NCI-H524 (cell line): ENCODE results near the gene AUTS2.

Experiments
- DNase-seq, 2 experiments: peaks; one replicate each; lab custom pipeline; 2025; lab: John Stamatoyannopoulos, UW

AUTS2 gene

GRCh38 chr7:69723663-69724062, 125.4 kb downstream of the AUTS2 start:
- DNase-seq, result no peak

- no peak for DNase-seq
Measured at GRCh38 chr7:69728304-69728703, 130.0 kb downstream of the AUTS2 start.

GRCh38 chr7:69732203-69732602, 133.9 kb downstream of the AUTS2 start:
- no peak for DNase-seq

DNA sequence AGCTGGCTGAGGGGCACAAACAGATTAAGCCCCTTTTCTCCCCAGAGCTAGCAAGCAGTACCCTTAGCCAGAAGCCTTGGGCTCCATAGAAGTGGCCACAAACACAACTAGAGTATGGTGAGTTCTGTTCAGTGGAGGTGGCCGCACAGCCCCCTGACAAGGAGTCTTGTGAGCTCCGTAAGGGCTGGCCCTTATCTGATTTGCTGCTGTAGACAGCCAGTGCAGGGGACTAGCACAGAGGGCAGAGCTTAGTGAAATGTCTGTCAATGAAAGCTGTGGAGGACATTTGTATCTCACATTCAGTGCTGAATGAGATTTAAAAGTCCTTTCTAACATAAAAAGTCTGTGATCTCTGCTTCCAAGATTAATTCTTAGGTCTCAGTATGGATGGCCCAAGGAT, 137.3 kb downstream of the AUTS2 start:
- DNase-seq, result peak in 1 of 2 experiments; percentile 17

DNA sequence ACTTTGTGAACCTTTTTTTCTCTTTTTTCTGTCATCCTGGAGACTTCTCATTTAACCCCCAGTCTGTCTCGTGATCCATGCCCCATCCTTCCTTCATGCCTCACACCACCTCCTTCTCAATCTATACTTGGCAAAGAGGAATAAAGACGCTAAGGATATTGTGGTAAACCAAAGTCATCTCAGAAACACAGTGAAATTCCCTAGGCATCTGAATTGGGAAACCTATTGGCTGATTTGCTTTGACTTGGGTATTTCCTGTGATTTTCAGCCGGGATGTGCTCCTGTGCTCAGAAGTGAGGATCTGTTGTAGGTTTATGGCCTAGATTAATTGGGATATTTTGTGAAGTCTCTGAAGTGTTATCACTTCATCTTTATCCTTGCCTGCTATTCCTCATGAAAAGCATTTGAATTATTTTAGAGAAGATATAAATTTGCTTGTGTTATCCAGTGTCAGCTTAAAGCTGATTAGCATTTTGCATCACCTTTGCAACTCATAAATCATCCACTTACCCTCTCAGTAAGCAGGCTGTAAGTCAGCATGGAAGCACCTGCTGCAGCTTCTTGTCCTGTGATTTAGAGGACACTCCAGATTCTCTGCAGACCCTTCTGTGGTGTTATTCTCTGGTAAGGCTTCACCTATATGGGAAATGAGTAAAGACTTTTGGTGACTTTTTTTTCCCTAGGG, 138.0 kb downstream of the AUTS2 start:
- peak; percentile 78 to 93 for DNase-seq

DNA sequence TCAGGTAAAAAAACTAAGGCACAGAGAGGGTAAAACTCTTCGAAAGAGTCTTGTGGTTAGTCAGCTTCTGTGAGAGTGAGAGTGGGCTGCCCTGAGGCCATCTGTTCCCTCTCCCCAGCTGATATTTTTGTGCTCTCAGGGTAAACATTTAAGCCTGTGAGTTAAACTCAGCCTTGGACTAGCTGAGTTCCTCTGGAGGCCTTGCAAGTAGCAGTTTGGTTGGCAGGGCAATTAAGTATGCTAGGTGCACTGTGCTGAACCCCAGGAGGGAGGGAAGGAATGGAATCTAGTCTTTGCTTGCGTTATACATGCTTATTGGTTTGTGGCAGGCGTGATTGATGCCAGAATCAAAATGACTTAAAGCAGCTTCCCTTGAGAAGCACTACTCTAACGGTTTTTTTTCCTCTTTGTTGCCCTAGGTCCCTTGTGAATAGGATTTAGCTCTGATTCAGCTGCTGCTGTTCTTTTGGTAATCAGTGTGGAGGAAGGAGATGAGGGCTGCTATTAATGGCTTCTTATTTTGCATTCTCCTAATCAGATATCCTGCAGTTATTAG, 140.2 kb downstream of the AUTS2 start:
- peak; percentile 76 to 92 for DNase-seq

DNA sequence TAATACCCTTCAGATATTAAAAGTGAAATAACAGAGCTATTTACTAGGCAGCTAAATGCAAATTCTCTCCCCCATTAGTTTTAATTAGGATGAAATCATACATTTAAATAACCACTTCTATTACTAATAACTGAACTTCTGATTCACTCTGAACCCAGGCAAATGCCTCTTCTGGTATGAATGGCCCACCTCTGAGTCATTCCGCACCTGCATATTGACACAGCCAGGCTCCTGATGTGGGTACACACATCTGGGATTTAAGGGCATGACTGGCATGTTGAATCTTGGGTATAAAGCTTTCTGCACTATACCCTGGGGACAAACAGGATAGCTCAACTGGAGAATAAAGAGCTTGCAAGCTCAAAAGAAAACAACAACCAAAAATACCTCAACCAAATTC, 140.9 kb downstream of the AUTS2 start:
- no peak for DNase-seq

DNA sequence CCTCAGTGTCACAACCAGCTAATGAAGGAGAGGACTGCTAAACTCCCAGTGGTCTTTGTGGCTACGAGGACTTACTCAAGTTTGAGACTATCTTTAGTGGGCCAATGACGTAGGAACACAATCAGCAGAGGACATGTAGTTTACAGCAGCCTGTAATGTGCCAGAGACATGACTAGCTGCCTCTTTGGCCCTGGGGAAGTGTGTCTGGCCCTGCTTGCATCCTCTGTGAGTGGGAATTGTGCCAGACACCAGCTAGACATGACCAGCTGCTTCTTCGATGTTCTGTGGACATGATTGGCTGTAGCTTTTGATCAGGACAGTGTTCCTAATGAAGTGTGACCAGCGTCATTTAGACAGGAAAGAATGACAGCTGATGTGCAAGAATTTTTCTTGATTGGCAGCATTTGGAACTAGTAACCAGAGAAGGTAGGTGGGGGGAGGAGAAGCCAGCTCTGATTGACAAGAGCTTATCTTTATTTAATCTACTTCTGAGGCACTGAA, 141.7 kb downstream of the AUTS2 start:
- DNase-seq, result peak; percentile 72 to 88

DNA sequence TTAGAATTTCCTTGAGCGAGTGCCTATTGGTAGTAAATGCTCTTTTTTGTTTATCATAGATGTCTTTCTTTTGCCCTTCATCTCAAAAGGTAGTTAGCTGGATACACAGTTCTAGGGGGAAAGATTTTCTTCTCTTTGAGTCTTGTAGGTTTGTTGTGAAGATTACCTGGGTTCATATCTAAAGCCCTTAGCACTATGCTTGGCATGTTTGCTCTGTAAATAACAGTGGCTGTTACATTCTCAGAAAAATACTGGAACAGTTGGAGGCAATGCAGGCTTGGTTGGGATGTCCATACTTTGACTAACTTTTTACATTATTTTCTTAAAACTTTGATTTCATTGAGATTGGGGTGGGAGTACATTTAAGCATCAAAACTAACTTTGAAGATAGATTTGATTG, 144.0 kb downstream of the AUTS2 start:
- DNase-seq, result no peak

GRCh38 chr7:69743436-69743835, 145.2 kb downstream of the AUTS2 start:
- no peak for DNase-seq

- no peak for DNase-seq
Measured at GRCh38 chr7:69744026-69744425, 145.8 kb downstream of the AUTS2 start.

GRCh38 chr7:69746383-69746782, 148.1 kb downstream of the AUTS2 start:
- DNase-seq, result no peak

DNA sequence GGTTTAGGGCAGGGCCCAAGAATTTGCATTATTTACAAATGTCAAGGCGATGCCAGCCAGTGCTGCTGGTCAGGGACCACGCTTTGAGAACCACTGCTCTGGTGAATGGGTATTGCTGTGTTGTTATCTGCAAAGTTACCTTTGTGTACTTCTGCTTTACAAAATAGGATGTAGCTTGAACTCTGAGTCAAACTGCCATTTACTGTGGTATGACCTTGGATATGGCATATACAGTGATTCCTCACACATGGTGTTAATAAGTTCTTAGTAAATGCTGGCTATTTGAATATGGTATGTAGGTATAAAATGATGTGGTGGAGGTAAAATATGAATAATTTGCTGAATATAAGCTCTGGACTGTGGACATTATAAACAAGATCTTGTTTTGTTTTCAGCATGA, 148.9 kb downstream of the AUTS2 start:
- no peak for DNase-seq

DNA sequence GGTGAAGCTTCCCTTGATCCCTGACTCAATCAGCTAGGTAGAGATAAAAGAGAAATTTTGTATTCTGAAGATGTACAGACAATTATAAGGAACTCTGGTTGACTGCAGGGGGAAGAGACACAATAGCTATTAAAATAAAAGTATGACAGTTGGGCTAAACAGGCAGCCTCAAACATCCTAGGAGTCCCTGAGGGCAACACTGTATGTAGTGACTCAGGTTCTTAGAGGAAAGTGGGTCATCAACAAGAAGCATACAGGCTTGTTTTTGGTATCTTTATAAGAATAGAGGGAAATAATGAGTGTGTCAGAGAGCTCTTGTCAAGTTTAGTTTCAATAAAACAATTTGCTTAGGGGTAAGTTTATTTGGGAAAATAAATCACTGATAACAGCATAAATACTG, 150.3 kb downstream of the AUTS2 start:
- DNase-seq, result no peak

GRCh38 chr7:69749372-69749979, 151.2 kb downstream of the AUTS2 start:
- DNase-seq, result no peak

DNA sequence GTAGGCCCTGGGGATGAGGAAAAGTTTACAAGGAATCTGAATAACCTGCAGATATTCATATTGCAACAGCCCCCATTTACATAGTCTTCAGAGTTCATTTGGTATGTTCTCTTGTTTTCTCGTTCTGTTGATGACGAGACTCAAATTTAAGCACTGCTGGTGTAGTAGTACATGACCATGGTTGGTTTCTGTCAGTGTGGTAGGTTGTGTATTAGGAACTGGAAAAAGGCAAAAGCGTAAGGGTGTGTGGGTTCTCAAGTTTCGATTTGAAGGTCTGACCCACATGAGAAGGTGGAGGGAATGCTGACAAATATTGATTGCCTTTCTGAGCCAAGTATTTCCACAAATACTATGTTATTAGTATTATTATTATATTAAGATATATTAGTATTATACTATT, 151.7 kb downstream of the AUTS2 start:
- no peak for DNase-seq

DNA sequence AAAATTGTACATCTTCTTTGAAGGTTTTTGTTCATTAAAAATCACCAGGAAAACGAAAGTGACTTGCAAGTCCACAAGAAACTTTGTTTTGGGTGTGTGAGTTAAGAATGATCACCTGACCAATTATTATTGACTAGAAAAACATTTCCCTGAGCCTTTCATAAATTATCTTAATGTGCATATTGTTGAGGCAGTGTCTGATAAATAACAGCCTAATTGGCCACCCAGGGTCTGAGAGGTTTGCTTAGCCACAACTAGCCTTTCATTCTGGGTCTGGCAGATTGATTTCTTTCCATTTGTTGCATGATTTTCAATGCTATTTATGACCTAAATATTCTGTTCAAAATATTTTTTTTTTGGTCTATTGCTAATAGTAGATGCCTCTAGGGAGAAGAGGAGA, 152.8 kb downstream of the AUTS2 start:
- DNase-seq, result no peak

- no peak for DNase-seq
Measured at GRCh38 chr7:69753981-69754380, 155.7 kb downstream of the AUTS2 start.

DNA sequence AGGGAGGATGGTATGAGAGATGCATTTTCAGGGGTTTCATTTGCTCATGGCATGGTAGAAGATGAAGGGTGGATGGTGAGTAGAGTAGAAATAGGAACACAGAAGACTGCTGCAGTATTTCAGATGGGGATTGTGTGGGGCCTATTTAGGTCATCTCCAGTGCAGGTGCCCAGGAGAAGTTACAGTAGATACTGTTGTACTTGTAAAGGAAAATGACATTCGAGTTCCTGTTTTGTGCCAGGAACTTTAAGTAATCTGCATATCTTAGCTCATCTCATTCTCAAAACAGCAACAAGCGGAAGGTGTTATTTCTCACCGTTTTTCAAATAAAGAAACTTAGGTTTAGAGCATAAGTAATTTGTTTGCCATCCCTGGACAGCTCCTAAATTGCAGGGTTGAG, 156.2 kb downstream of the AUTS2 start:
- DNase-seq, result no peak

DNA sequence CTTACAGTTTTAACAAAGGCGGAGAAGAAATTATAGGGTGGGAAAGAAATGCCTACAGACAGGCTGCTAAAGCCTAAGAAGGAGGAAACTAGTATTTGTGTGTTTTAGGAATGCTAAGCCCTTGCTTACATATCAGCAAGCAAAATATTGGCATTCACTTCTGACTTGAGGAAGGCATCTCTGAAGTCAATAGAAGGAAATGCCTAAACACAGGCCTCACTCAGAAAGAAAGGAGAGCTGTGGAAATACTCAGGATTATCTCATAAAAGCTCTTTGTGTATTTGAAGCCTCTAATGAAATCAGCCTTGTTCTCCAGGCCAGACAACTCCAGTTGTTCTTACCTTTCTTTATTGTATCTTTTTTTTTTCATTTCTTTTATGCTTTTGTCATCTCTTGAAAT, 158.0 kb downstream of the AUTS2 start:
- no peak for DNase-seq

GRCh38 chr7:69757528-69757927, 159.3 kb downstream of the AUTS2 start:
- DNase-seq, result no peak

GRCh38 chr7:69757981-69758430, 159.7 kb downstream of the AUTS2 start:
- peak in 1 of 2 experiments; percentile 8 for DNase-seq

- no peak for DNase-seq
Measured at GRCh38 chr7:69759373-69759772, 161.1 kb downstream of the AUTS2 start.
